ENCODE results near the gene CIPC.

Gene CIPC

GRCh38 chr14:77108753-77109152, 10.7 kb downstream of the CIPC start:
- peaks cover 5% of the 10 kb centered on the region for H3K36me3 ChIP-seq (ENCODE audit: control insufficient read depth, insufficient read depth, low read length)
- no peaks in the 10 kb centered on the region for H3K27me3 ChIP-seq (ENCODE audit: control insufficient read depth, insufficient read depth, low read length)
- no peaks in the 10 kb centered on the region for H3K9me3 ChIP-seq (ENCODE audit: control insufficient read depth, low read length)
- H3K4me1 ChIP-seq (ENCODE audit: control insufficient read depth, insufficient read depth, low read length): peaks cover 11% of the 10 kb centered on the region
- no peak overlapping the region for H3K9ac ChIP-seq (ENCODE audit: low read length)
- H3K4me3 ChIP-seq (ENCODE audit: low read length): no peak overlapping the region

GRCh38 chr14:77109656-77110055, 11.6 kb downstream of the CIPC start:
- H3K4me3 ChIP-seq (ENCODE audit: low read length): no peak overlapping the region

GRCh38 chr14:77110286-77110685, 12.2 kb downstream of the CIPC start:
- H3K4me1 ChIP-seq (ENCODE audit: control insufficient read depth, insufficient read depth, low read length): peaks cover 6% of the 10 kb centered on the region
- no peaks in the 10 kb centered on the region for H3K27me3 ChIP-seq (ENCODE audit: control insufficient read depth, insufficient read depth, low read length)
- H3K9me3 ChIP-seq (ENCODE audit: control insufficient read depth, low read length): no peaks in the 10 kb centered on the region
- H3K36me3 ChIP-seq (ENCODE audit: control insufficient read depth, insufficient read depth, low read length): peaks cover 11% of the 10 kb centered on the region
- no peak overlapping the region for H3K4me3 ChIP-seq (ENCODE audit: low read length)
- H3K9ac ChIP-seq (ENCODE audit: low read length): no peak overlapping the region

More at GRCh38 chr14:77109656-77110055, 11.6 kb downstream of the CIPC start:
- Histone ChIP-seq H3K9me3 (ENCODE audit: control insufficient read depth, low read length) (no peaks in the 10 kb centered on the region), H3K9ac (ENCODE audit: low read length) (no peak overlapping the region), H3K27me3 (ENCODE audit: control insufficient read depth, insufficient read depth, low read length) (no peaks in the 10 kb centered on the region), H3K36me3 (ENCODE audit: control insufficient read depth, insufficient read depth, low read length) (peaks cover 11% of the 10 kb centered on the region), H3K4me1 (ENCODE audit: control insufficient read depth, insufficient read depth, low read length) (peaks cover 8% of the 10 kb centered on the region)

GRCh38 chr14:77111021-77111420, 13.0 kb downstream of the CIPC start:
- H3K9ac ChIP-seq (ENCODE audit: low read length): no peak overlapping the region
- H3K27me3 ChIP-seq (ENCODE audit: control insufficient read depth, insufficient read depth, low read length): no peaks in the 10 kb centered on the region
- H3K4me1 ChIP-seq (ENCODE audit: control insufficient read depth, insufficient read depth, low read length): peaks cover 6% of the 10 kb centered on the region
- H3K36me3 ChIP-seq (ENCODE audit: control insufficient read depth, insufficient read depth, low read length): peaks cover 11% of the 10 kb centered on the region
- no peaks in the 10 kb centered on the region for H3K9me3 ChIP-seq (ENCODE audit: control insufficient read depth, low read length)
- no peak overlapping the region for H3K4me3 ChIP-seq (ENCODE audit: low read length)

GRCh38 chr14:77113644-77114043, 15.6 kb downstream of the CIPC start:
- no peaks in the 10 kb centered on the region for H3K9me3 ChIP-seq (ENCODE audit: control insufficient read depth, low read length)
- H3K9ac ChIP-seq (ENCODE audit: low read length): no peak overlapping the region
- H3K36me3 ChIP-seq (ENCODE audit: control insufficient read depth, insufficient read depth, low read length): peaks cover 11% of the 10 kb centered on the region
- H3K27me3 ChIP-seq (ENCODE audit: control insufficient read depth, insufficient read depth, low read length): no peaks in the 10 kb centered on the region
- H3K4me1 ChIP-seq (ENCODE audit: control insufficient read depth, insufficient read depth, low read length): peaks cover 6% of the 10 kb centered on the region
- H3K4me3 ChIP-seq (ENCODE audit: low read length): no peak overlapping the region

GRCh38 chr14:77114609-77115008, 16.6 kb downstream of the CIPC start:
- Histone ChIP-seq H3K4me3 (ENCODE audit: low read length) (no peak overlapping the region), H3K9ac (ENCODE audit: low read length) (no peak overlapping the region), H3K9me3 (ENCODE audit: control insufficient read depth, low read length) (no peaks in the 10 kb centered on the region), H3K4me1 (ENCODE audit: control insufficient read depth, insufficient read depth, low read length) (peaks cover 3% of the 10 kb centered on the region), H3K27me3 (ENCODE audit: control insufficient read depth, insufficient read depth, low read length) (no peaks in the 10 kb centered on the region), H3K36me3 (ENCODE audit: control insufficient read depth, insufficient read depth, low read length) (peaks cover 11% of the 10 kb centered on the region)

- H3K27me3 ChIP-seq (ENCODE audit: control insufficient read depth, insufficient read depth, low read length): no peaks in the 10 kb centered on the region
- no peak overlapping the region for H3K4me3 ChIP-seq (ENCODE audit: low read length)
- peaks cover 11% of the 10 kb centered on the region for H3K36me3 ChIP-seq (ENCODE audit: control insufficient read depth, insufficient read depth, low read length)
- no peak overlapping the region for H3K9ac ChIP-seq (ENCODE audit: low read length)
- no peaks in the 10 kb centered on the region for H3K9me3 ChIP-seq (ENCODE audit: control insufficient read depth, low read length)
- peaks cover 8% of the 10 kb centered on the region for H3K4me1 ChIP-seq (ENCODE audit: control insufficient read depth, insufficient read depth, low read length)
Observed at GRCh38 chr14:77116172-77116817, 18.2 kb downstream of the CIPC start.

GRCh38 chr14:77119851-77120250, 21.8 kb downstream of the CIPC start:
- Histone ChIP-seq H3K9ac (ENCODE audit: low read length) (no peak overlapping the region), H3K4me3 (ENCODE audit: low read length) (no peak overlapping the region)

GRCh38 chr14:77120771-77121743, 23.0 kb downstream of the CIPC start:
- no peak overlapping the region for H3K9ac ChIP-seq (ENCODE audit: low read length)
- no peak overlapping the region for H3K4me3 ChIP-seq (ENCODE audit: low read length)
- H3K4me1 ChIP-seq (ENCODE audit: control insufficient read depth, insufficient read depth, low read length): peaks cover 44% of the 10 kb centered on the region
- H3K9me3 ChIP-seq (ENCODE audit: control insufficient read depth, low read length): no peaks in the 10 kb centered on the region
- no peaks in the 10 kb centered on the region for H3K36me3 ChIP-seq (ENCODE audit: control insufficient read depth, insufficient read depth, low read length)
- peaks cover 16% of the 10 kb centered on the region for H3K27me3 ChIP-seq (ENCODE audit: control insufficient read depth, insufficient read depth, low read length)

More at GRCh38 chr14:77119851-77120250, 21.8 kb downstream of the CIPC start:
- Histone ChIP-seq H3K27me3 (ENCODE audit: control insufficient read depth, insufficient read depth, low read length) (peaks cover 5% of the 10 kb centered on the region), H3K36me3 (ENCODE audit: control insufficient read depth, insufficient read depth, low read length) (no peaks in the 10 kb centered on the region), H3K4me1 (ENCODE audit: control insufficient read depth, insufficient read depth, low read length) (peaks cover 38% of the 10 kb centered on the region), H3K9me3 (ENCODE audit: control insufficient read depth, low read length) (no peaks in the 10 kb centered on the region)

GRCh38 chr14:77122526-77123125, 24.6 kb downstream of the CIPC start:
- no peak overlapping the region for H3K4me3 ChIP-seq (ENCODE audit: low read length)
- peaks cover 31% of the 10 kb centered on the region for H3K27me3 ChIP-seq (ENCODE audit: control insufficient read depth, insufficient read depth, low read length)
- H3K9ac ChIP-seq (ENCODE audit: low read length): no peak overlapping the region
- peaks cover 44% of the 10 kb centered on the region for H3K4me1 ChIP-seq (ENCODE audit: control insufficient read depth, insufficient read depth, low read length)
- H3K9me3 ChIP-seq (ENCODE audit: control insufficient read depth, low read length): no peaks in the 10 kb centered on the region
- H3K36me3 ChIP-seq (ENCODE audit: control insufficient read depth, insufficient read depth, low read length): no peaks in the 10 kb centered on the region

GRCh38 chr14:77123381-77124325, 25.6 kb downstream of the CIPC start:
- Histone ChIP-seq H3K9me3 (ENCODE audit: control insufficient read depth, low read length) (no peaks in the 10 kb centered on the region), H3K9ac (ENCODE audit: low read length) (no peak overlapping the region), H3K4me1 (ENCODE audit: control insufficient read depth, insufficient read depth, low read length) (peaks cover 44% of the 10 kb centered on the region), H3K4me3 (ENCODE audit: low read length) (peak overlapping the region; percentile 35), H3K27me3 (ENCODE audit: control insufficient read depth, insufficient read depth, low read length) (peaks cover 31% of the 10 kb centered on the region), H3K36me3 (ENCODE audit: control insufficient read depth, insufficient read depth, low read length) (no peaks in the 10 kb centered on the region)

Data from mucosa of stomach (tissue), 1 donor.